Measurements from ENCODE around the gene CD47.

The CD47 gene

GRCh38 chr3:108117241-108117775 is 26.5 kb upstream of the CD47 start:
- no peak for DNase-seq (ENCODE audit: low read depth in 2 of 2)

GRCh38 chr3:108114423-108115065 is 23.7 kb upstream of the CD47 start:
- DNase-seq (ENCODE audit: low read depth in 2 of 2): no peak

GRCh38 chr3:108113975-108114374 is 23.1 kb upstream of the CD47 start:
- DNase-seq (ENCODE audit: low read depth in 2 of 2): no peak

GRCh38 chr3:108110934-108111333 is 20.1 kb upstream of the CD47 start:
- no peak for DNase-seq (ENCODE audit: low read depth in 2 of 2)

GRCh38 chr3:108108416-108108815 is 17.6 kb upstream of the CD47 start:
- DNase-seq (ENCODE audit: low read depth in 2 of 2): no peak

GRCh38 chr3:108106449-108106848 is 15.6 kb upstream of the CD47 start:
- no peak for DNase-seq (ENCODE audit: low read depth in 2 of 2)

GRCh38 chr3:108106031-108106430 is 15.2 kb upstream of the CD47 start:
- DNase-seq (ENCODE audit: low read depth in 2 of 2): no peak

- no peak for DNase-seq (ENCODE audit: low read depth in 2 of 2)
These were observed 13.3 kb upstream of the CD47 start for GRCh38 chr3:108103886-108104797.

- DNase-seq (ENCODE audit: low read depth in 2 of 2): no peak
These were observed 12.4 kb upstream of the CD47 start for GRCh38 chr3:108103040-108103751.

GRCh38 chr3:108102420-108103039 is 11.7 kb upstream of the CD47 start:
- DNase-seq (ENCODE audit: low read depth in 2 of 2): no peak

GRCh38 chr3:108100906-108101660 is 10.3 kb upstream of the CD47 start:
- DNase-seq (ENCODE audit: low read depth in 2 of 2): peak in 1 of 2 donors; percentile 44

- DNase-seq (ENCODE audit: low read depth in 2 of 2): no peak
These were observed 9.0 kb upstream of the CD47 start for GRCh38 chr3:108099679-108100428.

GRCh38 chr3:108099244-108099643 is 8.4 kb upstream of the CD47 start:
- DNase-seq (ENCODE audit: low read depth in 2 of 2): no peak

- no peak for DNase-seq (ENCODE audit: low read depth in 2 of 2)
These were observed 7.2 kb upstream of the CD47 start for GRCh38 chr3:108098003-108098370.

GRCh38 chr3:108097322-108098002 is 6.6 kb upstream of the CD47 start:
- no peak for DNase-seq (ENCODE audit: low read depth in 2 of 2)

- DNase-seq (ENCODE audit: low read depth in 2 of 2): no peak
These were observed 5.9 kb upstream of the CD47 start for GRCh38 chr3:108096532-108097321.

GRCh38 chr3:108093616-108094015 is 2.8 kb upstream of the CD47 start:
- no peak for DNase-seq (ENCODE audit: low read depth in 2 of 2)

- DNase-seq (ENCODE audit: low read depth in 2 of 2): no peak
These were observed 2.2 kb upstream of the CD47 start for GRCh38 chr3:108093021-108093420.

- DNase-seq (ENCODE audit: low read depth in 2 of 2): no peak
These were observed 1.7 kb upstream of the CD47 start for GRCh38 chr3:108092501-108092900.

Data from stimulated activated CD8-positive, alpha-beta memory T cell treated with anti-CD3 and anti-CD28 coated beads, Interleukin-7, amount 100 ng/mL, for 4 hours (primary cell).